GM12801 (cell line): Measurements from ENCODE around the gene NAALADL1.

Experiments
- CTCF ChIP-seq: IDR thresholded peaks from one replicate; pipeline ENCODE4 v1.5.1; 2011; ENCODE audit warnings: control low read depth; ENCODE audit not compliant: insufficient read length; ENCODE audit errors: extremely low read depth

Gene NAALADL1

DNA sequence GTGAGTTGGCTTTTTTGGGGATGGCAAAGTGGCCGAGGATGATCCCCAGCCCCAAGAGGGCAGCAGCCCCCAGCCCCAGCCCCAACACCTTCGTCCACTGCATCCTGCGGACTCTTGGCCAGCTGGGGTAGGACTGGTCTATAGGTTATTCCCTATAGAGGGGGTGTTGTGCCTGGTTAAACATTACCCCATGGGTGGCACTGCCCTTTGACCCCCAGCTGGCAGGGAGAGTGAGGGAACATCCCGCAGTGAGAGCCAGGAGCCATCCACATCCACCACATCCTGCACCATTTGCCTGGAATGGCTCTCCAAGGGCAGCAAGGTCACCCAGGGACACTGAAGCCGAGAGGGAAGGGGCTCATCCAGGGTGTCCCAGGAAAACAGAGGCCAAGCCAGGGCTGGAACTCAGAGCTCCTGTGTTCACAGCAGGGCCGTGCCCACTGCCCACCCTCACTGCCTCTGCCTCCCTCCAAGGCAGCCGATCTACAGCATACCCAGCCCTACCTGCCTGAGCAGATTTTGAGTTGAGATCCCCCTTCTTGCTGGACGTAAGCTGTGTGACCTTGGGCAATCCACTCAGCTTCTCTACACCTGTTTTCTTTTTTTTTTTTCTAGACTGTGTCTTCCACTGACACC is at the start of gene NAALADL1:
TSS of gene NAALADL1 (minus strand) at position 135 of the 636 bp plus-strand sequence. CDS start at position 103, 32 bp downstream.
- TF ChIP-seq CTCF = no peak

DNA sequence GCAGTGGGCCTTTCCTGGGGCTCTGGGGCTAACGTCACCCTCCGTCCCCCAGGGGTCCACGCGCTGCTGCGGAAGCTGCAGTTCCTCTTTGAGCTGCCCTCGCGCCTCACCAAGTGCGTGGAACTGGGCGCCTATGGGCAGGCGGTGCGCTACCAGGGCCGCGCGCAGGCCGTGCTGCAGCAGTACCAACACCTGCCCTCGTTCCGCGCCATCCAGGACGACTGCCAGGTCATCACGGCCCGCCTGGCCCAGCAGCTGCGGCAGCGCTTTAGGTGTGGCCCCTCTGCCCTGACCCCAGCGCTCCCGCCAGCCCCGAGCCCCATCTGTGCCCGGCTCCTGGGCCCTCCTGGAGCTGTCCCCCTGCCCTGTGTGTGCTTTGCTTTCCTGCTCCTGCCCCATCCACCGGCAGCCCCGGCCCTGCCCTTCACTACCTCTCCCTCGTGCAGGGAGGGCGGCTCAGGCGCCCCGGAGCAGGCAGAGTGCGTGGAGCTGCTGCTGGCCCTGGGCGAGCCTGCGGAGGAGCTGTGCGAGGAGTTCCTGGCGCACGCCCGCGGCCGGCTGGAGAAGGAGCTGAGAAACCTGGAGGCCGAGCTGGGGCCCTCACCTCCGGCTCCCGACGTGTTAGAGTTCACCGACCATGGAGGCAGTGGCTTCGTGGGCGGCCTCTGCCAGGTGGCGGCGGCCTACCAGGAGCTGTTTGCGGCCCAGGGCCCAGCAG is 49.6 kb upstream of the NAALADL1 start:
- TF ChIP-seq CTCF = no peak

DNA sequence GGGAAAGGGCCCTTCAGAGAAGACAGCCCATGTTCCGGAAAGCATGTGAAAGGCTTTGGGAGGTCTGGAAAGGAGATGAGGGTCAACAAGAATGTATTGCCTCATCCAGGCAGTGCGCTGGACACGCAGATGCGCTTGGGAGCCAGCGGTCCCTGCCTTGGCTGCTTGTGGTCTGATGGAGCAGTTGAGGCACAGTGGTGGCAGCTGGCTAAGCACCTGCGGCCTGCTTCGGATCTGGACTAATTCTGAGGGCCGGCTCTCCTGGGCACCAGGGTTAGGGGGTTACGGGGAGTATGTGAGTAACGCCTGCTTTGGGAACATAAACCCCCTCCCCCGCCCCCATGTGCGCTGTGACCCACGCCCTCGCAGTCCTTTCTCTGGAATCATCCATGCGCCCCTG is 48.7 kb upstream of the NAALADL1 start:
- no peak for TF ChIP-seq CTCF

GRCh38 chr11:65104628-65105027 is 46.3 kb upstream of the NAALADL1 start:
- no peak for TF ChIP-seq CTCF

DNA sequence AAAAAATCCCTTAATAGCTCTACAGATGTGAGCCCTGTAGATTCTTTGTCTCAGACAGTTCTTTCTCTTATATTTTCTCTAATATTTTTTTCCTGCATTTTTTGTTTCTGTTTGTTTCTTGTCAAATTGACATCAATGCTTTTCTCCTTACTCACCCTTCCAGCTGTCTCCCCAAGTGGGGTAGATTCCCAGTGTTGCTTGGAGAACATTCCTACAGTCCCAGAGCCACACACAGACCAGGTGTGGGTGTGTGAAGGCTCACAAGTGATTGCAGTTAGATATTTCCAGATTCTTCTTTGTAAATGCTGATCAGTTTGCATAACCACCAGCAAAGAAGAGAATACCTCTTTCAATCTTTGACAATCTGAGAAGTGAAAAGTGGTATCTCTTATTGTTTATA is 45.1 kb upstream of the NAALADL1 start:
- TF ChIP-seq CTCF = no peak

GRCh38 chr11:65102142-65103095 is 44.1 kb upstream of the NAALADL1 start:
- TF ChIP-seq CTCF = no peak
